NCI-H526 treated with DMSO at 0.1 percent for 48 hours (cell line): ENCODE results near the gene OLFM4.

Experiments used
- DNase-seq: peaks from one replicate; lab custom pipeline; 2025; lab: John Stamatoyannopoulos, UW

The OLFM4 gene

DNA sequence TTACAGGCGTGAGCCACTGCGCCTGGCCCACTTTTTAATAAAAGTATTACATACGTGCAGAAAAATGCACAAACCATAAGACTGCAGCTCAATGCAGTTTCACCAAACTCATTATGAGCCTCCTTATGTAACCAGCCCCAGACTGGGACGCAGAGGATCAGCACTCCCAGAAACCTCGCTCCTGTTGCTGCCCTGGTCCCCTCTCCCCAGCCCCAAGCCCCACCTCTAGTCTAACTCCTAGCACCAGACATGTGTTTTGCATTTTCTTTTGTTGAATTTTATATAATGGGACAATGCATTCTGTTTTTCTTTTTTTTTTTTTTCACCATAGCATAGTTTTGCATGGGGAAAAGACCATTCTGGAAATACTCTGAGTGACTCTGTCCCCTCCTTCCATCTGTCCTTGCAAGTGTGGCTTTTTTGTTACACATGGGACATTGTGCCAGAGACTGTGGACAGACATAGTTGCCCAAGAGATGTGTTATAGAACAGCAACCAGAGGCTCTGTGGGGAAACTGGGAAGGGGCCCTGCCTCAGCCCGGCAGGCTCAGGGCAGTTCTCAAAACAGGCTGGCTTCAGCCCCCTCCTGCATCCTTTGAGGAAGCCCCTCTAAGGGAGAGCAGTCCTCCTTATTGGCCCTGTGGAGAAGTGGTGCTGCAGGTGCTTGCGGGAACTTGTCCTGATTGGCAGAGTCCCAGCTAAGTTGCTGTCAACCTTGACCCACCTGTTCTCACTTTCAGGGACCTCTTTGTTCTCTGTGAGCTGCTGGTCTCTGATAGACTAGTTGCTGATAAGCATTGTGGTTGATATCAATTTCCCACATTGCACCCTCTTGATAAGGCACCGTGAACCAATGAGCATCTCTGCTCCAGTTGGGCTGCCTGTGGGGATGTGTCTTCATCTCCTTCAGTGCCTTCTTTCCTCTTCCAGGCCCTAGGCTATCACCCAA, 13.8 kb upstream of the OLFM4 start:
- no peak for DNase-seq

DNA sequence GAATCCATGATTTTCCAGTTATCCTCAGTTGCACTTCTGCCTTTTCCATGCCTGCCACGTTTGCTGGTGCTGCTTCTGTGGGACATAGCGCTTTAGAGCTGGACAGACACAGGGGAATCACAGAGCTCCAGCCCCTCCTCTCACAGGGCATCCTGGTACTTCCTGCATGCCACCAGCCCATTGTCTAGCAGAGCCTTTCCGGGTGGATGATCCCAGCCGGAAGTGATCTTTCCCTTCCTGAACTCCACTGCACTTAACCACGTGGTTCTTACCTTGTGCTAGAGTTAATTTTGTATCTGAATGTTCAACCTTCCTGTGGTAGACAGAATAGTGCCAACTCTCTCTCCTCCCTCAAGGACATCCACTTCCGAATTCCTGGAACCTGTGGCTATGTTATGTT, 12.6 kb upstream of the OLFM4 start:
- DNase-seq, result no peak

DNA sequence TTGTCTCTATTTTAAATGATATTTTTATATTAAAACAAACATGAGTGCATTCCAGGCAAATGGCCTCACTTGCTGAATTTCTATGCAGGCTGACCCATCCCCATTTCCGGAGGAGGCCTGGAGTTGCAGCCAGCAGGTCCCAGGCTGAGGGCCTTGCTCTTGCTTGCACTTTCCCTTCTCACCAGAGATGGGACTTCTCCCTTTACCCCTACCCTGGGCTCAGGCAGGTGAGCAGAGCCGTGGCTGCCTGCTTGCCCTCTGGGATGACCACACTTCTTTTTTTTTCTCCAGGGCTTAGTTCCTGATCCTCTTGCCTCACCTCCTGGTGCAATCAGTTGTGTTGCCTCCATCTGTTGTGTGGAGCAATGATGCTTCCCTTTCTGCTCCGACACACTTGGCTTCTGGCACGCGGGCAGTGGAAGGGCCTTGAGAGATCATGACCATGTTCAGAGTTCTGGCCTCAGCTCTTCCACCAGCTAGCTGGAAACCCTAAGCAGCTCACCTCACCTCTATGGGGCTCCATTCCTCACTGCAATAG, 11.1 kb upstream of the OLFM4 start:
- no peak for DNase-seq

DNA sequence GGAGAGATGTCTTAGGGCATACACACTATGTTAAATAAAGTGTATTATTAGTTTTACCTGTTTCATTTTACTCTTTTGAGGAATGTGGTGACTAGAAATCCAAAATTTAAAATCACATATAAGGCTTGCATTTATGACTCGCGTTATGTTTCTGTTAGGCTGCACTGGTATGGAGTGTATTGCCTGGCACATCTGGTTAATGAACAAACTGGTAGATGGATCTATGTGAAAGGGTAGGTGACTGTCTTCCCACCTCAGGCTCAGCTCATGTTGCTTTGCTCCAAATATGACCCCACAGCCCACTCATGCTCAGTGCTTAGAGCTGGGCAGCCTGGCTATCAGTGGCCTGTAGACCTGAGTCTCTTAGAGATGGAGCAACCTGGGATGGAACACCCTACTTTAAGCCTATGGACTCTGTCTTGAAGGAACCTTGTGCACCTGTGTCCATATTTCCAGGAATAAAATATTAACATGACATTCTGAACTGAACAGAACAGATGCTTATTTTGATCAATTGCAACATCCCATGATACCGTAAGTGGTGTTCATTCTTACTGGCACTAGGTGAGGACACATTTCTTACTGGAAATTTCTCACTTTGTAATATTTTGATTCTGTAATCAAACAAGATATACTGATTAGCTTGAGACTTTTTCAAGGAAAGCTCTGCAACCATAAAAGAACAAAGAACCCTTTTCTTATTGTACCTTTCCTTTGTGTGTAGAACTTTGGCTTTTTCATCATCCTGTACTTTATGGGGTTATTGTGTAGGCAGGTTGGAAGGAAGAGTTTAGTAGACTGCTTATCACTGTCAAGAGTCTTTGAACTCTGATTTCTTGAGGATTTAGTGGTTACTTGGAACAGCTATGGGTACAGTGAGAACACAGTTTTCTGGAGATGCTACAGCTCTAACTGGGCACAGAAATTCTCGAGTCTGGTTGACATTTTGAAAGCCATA, 9.6 kb upstream of the OLFM4 start:
- DNase-seq, result no peak

DNA sequence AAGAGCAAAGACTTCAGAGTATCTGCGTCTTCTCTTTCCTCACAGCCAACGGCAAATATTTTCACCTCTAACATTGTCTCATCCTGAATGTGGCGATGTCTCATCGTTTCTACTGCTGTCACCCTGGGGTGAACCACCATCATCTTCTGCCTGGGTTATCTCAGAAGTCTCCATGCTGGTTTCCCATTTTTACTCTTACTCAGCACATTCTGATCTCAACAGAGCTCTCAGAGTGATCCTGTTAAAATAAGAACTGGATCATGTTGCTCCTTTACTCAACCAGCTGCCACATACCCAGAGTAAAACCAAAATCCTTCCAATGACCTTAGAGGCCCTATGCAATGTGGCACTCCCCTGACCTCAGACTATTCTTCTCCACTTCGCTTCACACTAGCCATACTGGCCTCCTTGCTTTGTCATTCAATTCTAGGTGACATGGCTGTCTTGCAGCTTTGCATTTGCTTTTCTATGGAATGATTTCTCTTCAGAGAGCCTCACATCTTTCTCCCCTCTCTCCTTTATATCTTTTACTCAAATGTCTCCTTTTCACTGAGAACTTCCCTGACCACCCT, 7.8 kb upstream of the OLFM4 start:
- no peak for DNase-seq

DNA sequence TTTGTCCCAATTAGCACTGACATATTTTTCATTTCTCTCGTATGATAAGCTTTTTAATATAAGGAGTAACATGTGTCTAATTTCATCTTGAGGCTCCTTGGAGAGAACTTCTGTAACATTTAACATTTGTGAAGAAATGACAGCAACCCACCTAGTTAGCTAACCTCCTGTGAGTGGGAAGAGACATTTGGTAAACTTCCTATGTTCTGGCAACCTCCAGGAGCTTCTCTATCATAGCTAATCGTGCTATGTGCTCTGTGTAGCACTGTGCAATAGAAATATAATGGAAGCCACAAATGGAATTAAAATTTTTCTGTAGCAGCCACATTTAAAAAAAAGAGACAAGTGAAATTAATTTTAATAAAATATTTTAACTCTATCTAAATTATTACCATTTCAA, 5.4 kb upstream of the OLFM4 start:
- no peak for DNase-seq

DNA sequence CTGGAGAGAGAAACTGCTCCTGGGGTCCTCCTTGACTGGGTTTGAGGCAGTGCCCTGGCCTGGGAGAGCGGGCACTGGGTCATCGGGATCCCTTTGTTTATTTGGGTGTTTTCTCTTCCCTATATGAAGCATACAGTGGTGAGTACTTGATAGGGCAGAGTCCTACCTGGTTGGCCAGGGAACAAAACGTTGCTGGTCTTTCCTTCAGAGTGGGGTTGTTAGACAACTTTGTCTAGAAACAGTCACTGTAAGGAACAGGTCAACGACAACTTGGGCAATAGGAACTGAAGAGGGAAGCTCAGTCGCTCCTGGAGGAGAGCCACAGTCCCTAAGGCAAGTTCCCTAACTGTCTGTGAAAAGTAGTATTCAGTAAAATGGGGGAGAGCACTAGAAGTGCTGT, 550 bp upstream of the OLFM4 start:
- no peak for DNase-seq

DNA sequence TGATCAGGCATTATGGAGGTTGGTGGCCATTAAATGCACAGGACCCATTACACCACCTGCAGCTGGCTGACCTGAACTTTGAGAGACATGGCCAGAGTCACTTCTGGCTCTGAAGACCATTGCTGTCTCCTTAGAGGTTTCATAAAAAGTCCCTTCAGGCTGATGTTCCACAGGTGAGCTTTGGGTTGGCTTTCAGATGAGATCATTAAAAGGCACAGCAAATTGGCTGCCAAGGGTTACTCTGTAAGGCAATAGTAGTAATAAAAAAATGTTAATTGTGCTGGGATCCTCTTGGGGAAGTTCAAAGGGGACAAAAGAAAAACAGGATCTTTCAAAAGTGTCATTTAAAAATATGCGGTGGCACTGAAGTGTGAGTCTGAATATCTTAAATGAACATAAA, 4.2 kb downstream of the OLFM4 start:
- DNase-seq, result no peak

DNA sequence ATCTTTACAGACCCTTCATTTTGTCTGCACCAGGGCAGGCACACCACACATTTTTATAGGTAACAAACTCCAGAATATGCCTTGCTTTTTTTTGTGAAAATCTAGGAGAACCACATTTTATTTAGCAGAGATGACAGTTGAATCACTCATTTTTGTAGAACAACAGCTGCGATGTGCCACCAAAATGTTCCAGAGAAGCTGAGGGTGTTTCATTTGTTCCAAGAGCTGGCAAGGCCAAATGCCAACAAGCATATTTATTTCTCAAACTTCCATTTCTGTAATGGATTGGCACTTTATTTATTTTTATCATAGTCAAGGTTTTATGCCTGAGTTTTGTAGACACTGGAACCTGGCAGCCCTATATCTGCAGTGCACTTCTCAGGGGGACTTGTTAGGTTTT, 10.4 kb downstream of the OLFM4 start:
- no peak for DNase-seq

DNA sequence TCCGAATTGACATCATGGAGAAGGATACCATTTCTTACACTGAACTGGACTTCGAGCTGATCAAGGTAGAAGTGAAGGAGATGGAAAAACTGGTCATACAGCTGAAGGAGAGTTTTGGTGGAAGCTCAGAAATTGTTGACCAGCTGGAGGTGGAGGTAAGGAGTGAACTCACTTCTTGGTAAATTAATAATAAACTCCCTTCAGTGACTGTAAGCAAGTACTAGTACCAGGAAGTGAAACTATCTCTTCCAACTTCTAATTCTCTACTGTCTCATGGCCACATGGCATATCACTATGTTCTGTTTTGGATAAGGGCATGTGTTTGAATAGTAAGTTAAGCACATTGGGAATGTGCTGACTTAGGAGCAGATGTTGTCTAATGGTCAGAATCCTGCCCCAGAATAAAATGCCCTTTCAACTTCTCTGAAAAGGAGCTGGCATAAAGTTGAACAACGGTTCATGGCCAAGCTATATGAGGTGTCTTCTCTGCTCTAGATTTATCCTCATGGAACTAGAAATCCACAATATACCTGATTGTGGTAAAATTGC, 13.4 kb downstream of the OLFM4 start:
- DNase-seq, result no peak

DNA sequence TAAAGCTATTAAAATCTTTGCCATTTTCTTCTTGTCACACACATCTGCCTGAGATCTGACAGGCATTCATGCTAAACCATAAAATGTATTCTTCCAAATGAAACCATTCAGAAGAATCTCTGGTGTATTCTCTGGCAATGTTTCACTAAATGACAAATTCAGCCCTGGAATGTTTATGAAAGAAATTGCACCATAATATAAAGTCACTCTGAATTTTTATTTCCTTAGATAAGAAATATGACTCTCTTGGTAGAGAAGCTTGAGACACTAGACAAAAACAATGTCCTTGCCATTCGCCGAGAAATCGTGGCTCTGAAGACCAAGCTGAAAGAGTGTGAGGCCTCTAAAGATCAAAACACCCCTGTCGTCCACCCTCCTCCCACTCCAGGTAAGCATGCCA, 14.3 kb downstream of the OLFM4 start:
- DNase-seq, result no peak

DNA sequence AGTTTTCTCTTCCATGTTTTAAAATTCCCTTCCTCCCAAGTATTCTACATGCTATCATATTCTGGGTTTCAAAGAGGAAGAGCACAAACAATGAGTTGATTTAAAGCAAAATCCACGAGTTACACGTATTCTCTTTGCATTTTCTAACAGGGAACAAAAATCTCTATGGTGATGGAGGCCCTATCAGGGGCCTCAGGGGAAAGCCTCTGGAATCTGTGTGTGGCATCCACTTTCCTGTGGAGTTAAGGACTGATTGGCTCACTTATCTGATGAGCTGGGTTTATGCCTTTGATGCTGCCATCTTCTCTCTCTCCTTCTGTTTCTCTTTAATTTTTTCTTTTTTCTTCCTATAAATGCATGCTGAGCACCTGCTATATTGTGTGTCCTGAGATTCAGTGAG, 14.8 kb downstream of the OLFM4 start:
- no peak for DNase-seq

DNA sequence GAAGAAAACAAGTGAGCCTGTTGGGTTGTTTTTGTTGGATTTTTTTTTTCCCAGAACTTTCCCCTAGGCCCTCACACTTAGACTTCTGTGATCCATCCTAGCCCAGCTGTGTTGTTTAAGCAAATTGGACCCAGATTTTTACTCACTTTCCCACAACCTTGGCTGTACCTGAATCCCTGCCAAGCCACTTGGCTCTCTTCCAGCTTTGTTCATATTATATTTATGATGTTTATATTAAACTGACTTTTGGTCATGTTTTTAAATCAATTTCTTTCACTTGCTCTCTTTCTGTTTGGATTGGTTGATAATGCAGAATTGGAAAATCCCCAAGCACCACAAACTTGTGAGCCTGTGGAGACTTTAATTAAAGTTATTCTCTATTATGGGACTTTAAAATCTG, 16.6 kb downstream of the OLFM4 start:
- no peak for DNase-seq

DNA sequence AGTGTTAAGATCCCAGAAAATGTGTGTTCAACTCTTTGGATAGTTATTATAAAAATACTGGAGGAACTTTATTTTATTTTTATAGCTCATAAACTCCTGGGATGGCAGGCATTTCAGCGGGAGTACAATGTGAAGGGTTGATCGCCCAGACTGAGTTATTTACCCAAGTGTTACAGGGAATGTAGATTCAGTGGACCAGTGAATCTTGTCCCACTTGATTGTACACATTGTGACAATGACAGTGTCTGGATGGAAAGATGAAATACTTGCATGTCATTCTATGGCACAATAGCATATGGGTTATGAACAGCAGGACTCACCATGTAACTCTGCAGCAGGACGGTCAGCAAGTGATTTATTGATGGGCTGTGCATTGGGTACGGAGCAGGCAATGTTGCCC, 20.3 kb downstream of the OLFM4 start:
- DNase-seq, result no peak

DNA sequence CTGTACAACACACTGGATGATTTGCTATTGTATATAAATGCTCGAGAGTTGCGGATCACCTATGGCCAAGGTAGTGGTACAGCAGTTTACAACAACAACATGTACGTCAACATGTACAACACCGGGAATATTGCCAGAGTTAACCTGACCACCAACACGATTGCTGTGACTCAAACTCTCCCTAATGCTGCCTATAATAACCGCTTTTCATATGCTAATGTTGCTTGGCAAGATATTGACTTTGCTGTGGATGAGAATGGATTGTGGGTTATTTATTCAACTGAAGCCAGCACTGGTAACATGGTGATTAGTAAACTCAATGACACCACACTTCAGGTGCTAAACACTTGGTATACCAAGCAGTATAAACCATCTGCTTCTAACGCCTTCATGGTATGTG, 21.5 kb downstream of the OLFM4 start:
- peak; percentile 28 for DNase-seq

DNA sequence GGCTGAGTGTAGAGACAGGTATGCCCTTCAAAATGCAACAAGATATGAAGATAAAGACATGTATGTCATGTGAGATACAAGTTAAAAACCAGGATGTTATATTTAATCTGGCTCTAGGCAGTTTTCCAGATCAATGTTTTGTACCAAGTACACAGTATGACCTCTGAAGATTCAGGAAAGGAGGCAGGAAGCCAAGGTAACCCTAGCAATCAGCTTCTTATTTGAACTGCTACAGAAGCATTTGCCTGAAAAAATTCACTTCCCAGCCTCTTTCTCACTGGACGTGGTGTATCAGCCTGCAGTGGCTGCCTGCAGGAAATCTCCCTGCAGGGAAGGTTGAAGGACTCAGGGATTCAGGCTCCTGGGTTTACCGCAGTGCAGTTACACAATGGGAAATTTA, 24.1 kb downstream of the OLFM4 start:
- DNase-seq, result no peak

DNA sequence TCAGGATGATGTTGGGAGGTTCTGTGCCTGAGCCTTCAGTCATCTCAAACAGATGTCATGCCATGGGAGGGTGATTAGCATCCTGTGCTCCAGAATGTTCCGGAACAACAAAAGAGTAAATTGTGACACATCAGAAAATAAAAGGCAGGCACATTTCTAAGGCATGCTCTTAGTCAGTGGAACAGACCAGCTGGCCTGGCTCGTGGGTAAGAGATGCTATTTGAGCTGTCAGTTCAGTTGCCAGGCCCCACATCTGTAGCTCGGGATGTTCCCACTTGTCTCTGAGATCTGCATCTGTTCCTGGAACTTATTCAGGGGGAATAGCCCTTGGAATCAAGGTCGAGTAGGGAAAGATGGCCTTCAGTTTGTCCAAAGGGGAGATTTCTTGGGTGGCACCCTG, 26.0 kb downstream of the OLFM4 start:
- no peak for DNase-seq

DNA sequence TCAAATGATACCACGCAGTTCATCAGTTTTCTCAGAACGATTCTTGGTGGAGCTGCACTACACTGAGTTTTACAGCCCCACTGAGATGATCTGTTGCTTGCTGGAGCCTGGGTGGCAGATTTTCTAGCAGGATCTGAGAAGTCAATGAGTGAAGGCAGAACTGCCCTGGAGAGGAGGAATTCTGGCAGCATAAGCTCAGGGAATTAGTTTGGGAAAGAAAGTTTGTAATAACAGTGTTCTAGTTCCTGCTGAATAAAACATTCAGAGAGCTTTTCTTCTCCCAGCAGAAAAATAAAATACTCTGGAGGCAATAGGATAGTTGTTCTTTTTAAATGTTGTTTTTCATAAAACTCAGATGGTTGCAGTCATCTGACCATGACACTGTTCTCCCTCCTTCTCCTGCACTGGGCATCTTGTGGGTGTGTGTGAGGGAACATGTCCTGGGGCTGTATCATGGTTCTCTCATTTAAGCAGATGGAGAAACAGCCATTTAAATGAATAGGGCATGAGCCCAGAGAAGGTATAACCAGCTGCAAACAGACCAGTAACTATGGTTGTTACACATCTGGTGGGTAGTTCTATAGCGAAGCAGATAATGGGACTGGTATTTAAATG, 29.6 kb downstream of the OLFM4 start:
- no peak for DNase-seq

DNA sequence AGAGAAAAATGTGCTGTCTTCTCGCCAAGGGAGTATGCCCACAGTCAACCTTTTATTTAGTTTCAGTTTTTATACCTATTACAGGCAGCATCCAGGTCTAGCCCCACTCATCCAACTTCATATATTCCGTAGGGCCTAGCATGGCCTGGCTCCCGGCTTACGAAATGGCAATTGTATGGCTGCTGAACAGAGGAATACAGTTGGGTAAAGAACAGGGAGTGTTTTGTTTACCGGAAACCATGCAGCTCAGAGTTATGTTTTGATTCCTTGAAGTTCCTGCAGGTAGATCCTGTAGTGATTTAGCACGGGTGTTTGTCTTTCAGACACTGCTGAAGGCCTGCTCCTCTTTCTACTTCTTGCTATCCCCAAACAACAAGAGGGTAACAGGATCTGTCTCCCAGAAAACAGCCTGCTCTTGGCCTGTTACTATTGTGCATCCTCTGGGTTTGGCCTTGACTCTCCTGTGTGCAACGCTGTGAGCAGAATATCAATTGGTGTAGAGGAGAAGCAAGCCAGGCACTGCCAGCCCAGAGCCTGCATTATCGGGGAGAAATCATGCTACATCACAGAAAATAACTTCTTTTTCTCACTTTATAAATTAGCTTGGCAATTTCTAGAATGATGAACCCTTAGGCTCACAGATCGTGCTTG, 32.4 kb downstream of the OLFM4 start:
- DNase-seq, result no peak

DNA sequence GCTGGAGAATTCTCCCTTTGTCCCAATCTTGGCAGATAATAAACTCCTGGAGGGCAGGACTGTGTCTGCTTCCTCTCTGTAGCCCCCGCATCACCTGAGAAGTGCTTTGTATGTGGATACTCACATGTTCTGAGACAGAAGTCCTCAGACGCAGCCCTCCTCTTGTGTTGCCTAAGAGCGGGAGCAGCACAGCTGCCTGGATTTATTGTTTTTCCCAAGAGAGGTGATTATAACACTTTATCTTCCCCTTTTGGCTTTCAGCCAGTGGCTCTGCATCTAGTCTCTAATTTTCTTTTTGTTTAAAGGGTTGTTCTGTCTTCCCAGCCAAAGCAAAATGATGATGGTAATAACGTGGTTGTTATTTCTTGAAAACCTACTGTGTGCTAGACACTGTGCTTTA, 36.1 kb downstream of the OLFM4 start:
- DNase-seq, result no peak

DNA sequence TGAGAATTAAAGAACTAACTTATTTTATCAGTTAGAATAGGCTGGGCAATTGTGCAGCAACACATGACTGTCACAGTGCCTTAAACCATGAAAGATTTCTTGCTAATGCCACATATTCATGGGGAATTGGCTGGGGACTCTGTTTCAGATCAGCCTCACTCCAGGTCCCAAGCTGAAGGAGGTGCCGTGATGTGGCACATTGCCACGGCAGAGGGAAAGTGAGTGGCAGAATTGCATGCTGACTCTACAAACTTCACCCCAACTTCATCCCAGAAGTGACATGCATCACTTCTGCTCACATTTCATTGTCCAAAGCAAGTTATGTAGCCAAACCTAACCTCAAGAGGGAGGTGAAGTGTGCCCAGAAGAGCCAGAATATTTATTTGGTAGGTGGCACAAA, 37.8 kb downstream of the OLFM4 start:
- no peak for DNase-seq
